ENCODE results near the gene CHIT1.

Gene CHIT1

DNA sequence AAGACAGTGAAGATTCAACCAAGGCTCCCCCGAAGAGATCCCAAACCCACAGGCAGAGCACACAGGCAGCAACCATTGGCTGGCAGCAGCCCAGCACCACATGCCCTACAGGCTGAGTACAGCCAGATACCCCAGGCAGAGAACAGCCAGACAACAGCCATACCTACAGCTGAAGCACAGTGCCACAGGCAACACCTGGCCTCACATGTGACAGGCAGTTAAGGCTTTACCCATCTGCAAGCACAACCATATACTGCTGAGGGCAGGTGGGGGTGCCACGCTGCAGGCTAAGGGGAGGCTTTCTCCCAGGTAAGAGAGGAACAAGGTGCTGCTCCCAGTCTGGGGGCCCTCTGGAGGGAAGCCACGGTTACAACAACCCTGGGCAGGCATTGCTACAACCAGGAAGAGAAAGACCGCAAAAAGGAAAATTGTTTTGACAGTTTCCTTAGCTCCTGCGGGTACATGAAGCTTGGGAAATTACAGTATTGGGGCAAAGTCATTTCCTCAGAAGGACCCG is 12.3 kb downstream of the CHIT1 start:
- no peak for DNase-seq (ENCODE audit: low read depth in 2 of 3, low spot score in 2 of 3)

DNA sequence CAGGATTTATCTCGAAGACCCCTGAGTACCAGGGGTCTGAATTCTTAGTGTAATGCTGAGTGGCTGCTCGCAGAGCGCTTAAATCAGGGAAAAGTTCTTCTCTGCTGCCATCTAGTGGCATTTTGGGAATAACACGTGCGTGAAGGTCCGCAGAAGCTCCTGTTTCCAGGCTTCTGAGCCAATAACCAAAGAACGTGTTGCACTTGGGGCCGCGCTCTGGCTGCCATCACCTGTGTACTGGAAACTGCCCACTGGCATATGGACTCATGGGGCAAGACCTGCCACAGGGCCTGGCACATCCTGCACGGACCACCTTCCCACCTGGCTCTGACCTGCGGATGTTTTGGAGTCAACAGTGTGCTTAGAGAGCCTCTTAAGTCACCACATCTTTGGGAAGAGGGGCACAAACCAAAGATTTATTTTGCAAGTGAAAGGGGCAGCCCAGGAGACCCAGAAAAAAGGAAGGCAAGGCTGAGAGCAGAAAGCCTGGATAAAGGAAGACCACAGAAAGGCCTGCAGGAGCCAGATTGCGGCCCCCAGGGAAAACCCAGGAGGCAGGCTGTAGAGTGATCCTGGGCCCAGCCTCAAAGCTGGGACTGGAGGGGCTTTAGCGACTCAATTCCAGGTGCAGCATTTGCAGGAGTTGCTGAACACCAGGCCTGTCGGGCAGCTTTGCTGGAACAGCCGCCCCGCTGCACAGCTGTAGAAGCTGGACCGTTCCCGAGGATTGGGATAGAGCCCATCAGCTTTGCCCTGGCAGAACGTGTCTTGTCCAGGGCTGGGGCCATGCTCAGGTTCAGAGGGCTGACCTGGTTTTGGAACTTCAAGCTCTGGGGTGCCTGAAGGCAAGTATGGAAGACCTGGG is 13.0 kb downstream of the CHIT1 start:
- peak in 2 of 3 experiments; percentile 16 to 31 for DNase-seq (ENCODE audit: low read depth in 2 of 3, low spot score in 2 of 3)

DNA sequence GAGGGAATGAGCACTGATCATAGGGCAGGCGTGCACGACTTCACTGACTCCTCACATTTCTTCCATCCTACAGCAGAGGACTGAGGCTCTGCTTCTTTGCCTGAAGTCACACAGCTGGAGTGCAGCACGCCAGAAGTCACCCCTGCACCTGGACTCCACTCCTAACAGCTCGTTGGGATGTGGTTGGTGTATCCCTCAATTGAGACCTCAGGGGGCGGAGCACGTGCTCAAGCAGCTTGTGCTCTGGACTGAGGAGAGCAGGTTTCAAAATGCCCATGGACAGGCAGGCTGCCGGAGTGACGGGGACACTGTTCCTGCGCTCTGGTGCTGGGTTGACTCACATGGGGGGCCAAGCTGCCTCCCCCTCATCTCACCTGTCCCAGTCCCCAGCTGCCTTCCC is 13.9 kb downstream of the CHIT1 start:
- DNase-seq (ENCODE audit: low read depth in 2 of 3, low spot score in 2 of 3), result no peak

GRCh38 chr1:203214871-203215270 is 14.6 kb downstream of the CHIT1 start:
- DNase-seq (ENCODE audit: low read depth in 2 of 3, low spot score in 2 of 3), result no peak

- DNase-seq (ENCODE audit: low read depth in 2 of 3, low spot score in 2 of 3), result no peak
Measured at GRCh38 chr1:203213126-203213525, 16.3 kb downstream of the CHIT1 start.

DNA sequence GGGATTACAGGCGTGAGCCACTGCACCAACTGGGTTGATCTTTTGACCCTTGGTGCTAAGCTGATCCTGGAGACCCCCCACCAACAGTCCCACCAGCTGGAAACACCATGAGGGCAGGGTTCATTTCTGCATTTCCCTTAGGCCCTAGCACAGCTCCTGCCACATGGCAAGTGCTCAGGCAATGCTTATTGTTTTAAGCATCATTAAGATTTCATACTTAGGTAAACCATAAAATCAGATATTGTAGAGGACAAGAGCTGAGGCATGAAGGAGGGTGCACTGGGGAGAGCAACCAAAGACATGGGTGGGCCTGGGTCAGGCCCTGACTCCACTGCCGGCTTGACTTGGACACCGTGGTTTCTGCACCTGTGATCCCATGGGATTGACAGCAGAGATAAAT is 17.7 kb downstream of the CHIT1 start:
- no peak for DNase-seq (ENCODE audit: low read depth in 2 of 3, low spot score in 2 of 3)

DNA sequence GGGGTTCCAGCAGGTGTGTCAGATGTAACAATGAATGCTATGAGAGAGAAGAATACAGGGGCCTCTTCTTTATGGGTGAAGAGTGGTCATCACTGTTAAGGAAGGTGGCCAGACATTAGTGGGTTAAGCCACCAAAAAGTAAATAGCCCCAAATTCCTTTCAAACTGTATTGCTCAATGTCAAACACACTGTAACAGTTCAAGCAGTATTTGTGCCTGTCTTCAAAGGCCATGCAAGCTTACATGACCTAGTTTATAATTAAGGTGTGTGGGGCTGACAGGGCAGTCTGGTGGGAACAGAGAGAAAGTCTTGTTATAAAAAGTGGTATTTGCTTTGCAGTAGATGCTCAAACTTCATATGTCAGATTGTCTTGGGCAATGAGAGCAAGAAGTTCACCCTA is 18.5 kb downstream of the CHIT1 start:
- DNase-seq (ENCODE audit: low read depth in 2 of 3, low spot score in 2 of 3), result no peak

GRCh38 chr1:203210350-203210749 is 19.1 kb downstream of the CHIT1 start:
- DNase-seq (ENCODE audit: low read depth in 2 of 3, low spot score in 2 of 3), result no peak

- DNase-seq (ENCODE audit: low read depth in 2 of 3, low spot score in 2 of 3), result no peak
Measured at GRCh38 chr1:203208181-203208580, 21.3 kb downstream of the CHIT1 start.

GRCh38 chr1:203207751-203208150 is 21.7 kb downstream of the CHIT1 start:
- DNase-seq (ENCODE audit: low read depth in 2 of 3, low spot score in 2 of 3), result no peak

DNA sequence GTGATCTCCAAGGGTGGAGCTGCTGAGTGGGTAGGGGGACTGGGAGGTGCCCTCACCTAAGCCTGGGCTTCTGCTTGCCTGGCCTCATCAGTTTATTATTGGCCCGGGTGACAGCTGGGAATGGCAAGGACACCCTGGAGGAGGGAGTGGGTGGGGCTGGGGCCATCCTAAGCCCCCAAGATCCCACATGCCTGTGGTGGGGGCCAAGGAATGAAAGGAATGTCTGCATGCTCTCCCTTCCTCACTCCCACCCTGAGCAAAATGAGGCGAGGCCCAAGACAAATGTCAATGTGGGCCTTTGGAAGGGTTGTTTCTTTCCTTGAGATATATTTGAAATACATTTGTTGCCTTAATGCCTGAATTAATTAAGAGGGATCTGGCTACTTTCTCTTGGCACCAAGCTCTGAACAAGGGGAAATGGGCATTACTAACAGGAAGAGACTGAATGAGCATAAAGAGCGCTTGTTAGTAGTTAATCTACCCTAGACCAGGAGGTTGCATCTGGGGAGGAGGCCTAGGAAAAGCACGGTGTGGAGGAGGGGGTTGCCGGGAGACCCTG is 23.3 kb downstream of the CHIT1 start:
- no peak for DNase-seq (ENCODE audit: low read depth in 2 of 3, low spot score in 2 of 3)

- DNase-seq (ENCODE audit: low read depth in 2 of 3, low spot score in 2 of 3), result no peak
Measured at GRCh38 chr1:203204756-203205155, 24.7 kb downstream of the CHIT1 start.

DNA sequence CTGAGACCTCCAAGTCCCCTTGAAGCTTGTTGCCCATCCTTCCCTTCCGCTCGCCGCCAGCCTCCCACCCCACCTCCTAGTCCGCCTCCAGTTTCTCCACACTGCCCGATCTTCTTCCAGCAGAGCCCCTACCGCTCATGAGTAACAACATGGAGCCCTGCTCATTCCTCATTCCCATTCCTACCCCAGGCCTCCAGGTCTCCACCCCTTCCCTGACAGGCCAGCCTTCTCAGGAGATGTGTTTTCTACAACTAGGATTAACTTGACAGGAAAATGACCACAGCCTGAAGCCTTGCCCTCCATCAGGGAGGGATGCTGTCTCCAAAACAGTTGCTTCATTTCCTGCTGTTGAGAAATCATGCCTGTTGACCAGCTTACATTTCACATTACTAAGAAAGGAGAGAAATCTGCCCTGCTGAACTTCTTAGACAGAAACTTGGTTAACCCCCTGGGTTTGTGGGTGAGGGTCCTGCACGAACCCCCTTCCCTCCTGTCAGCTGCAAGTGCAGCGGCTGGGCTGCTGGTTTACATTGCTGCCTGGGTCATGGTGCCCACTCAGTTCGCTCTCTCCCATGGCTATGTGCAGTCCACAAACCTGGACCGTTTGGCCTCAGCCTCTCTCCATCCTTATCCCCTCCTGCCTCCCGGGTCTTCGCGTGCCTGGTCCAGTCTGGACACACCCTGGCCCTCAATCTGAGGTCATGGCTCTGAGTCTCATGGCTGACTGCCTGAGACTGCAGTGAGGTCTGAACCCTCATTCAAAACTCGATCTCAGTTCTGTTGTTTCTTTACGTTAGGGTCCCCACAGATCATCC is 26.8 kb downstream of the CHIT1 start:
- no peak for DNase-seq (ENCODE audit: low read depth in 2 of 3, low spot score in 2 of 3)

- no peak for DNase-seq (ENCODE audit: low read depth in 2 of 3, low spot score in 2 of 3)
Measured at GRCh38 chr1:203201516-203202205, 27.8 kb downstream of the CHIT1 start.

GRCh38 chr1:203200916-203201315 is 28.6 kb downstream of the CHIT1 start:
- no peak for DNase-seq (ENCODE audit: low read depth in 2 of 3, low spot score in 2 of 3)

GRCh38 chr1:203199816-203200571 is 29.5 kb downstream of the CHIT1 start:
- no peak for DNase-seq (ENCODE audit: low read depth in 2 of 3, low spot score in 2 of 3)

GRCh38 chr1:203199481-203199815 is 30.0 kb downstream of the CHIT1 start:
- no peak for DNase-seq (ENCODE audit: low read depth in 2 of 3, low spot score in 2 of 3)

- no peak for DNase-seq (ENCODE audit: low read depth in 2 of 3, low spot score in 2 of 3)
Measured at GRCh38 chr1:203199002-203199401, 30.5 kb downstream of the CHIT1 start.

- no peak for DNase-seq (ENCODE audit: low read depth in 2 of 3, low spot score in 2 of 3)
Measured at GRCh38 chr1:203197625-203198024, 31.8 kb downstream of the CHIT1 start.

DNA sequence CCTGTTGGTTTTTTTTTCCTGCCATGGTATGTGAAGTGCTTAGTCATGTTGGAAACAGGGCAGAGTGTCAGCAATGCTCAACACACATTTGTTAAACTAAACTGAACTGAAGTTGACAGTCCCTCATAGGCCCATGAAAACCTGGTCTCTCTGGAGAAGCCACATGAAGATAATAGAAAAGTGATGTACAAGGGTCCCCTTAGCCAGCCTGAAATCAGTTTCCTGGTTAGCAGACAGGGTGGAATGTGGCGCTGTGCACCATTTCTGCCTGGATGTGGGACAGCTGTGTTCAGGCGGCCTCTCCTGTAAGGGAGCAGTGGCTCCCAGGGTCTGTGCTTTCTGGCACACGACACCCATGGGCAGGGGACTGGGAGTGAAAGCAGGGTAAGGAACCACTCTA is 33.1 kb downstream of the CHIT1 start:
- no peak for DNase-seq (ENCODE audit: low read depth in 2 of 3, low spot score in 2 of 3)

- no peak for DNase-seq (ENCODE audit: low read depth in 2 of 3, low spot score in 2 of 3)
Measured at GRCh38 chr1:203190949-203191348, 38.5 kb downstream of the CHIT1 start.
